ENCODE results near the gene KIF21A.

DNA sequence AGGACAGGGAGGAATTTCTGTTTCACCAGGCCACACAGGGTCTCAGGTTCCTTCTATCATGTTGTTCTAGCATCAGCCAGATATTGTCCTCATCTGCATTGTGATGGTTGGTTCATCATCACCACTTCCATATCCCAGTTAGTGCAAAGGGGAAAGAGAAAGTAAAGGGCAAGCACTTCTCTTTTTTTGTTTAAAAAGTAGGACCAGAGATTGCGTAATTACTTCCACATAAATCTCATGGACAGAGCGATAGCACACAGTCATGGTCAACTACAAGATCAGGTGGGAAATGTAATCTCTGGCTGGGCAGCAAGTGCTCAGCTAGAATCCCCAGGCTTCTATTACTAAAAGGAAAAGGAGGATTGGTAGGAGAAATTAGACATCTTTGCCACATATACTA, 155.1 kb downstream of the KIF21A start:
- TF ChIP-seq, protein P1, sequence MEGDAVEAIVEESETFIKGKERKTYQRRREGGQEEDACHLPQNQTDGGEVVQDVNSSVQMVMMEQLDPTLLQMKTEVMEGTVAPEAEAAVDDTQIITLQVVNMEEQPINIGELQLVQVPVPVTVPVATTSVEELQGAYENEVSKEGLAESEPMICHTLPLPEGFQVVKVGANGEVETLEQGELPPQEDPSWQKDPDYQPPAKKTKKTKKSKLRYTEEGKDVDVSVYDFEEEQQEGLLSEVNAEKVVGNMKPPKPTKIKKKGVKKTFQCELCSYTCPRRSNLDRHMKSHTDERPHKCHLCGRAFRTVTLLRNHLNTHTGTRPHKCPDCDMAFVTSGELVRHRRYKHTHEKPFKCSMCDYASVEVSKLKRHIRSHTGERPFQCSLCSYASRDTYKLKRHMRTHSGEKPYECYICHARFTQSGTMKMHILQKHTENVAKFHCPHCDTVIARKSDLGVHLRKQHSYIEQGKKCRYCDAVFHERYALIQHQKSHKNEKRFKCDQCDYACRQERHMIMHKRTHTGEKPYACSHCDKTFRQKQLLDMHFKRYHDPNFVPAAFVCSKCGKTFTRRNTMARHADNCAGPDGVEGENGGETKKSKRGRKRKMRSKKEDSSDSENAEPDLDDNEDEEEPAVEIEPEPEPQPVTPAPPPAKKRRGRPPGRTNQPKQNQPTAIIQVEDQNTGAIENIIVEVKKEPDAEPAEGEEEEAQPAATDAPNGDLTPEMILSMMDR (IDR thresholded peaks at IDR 0.05; ENCODE audit: poor library complexity), result no peak
- no peak for TF ChIP-seq EZH2 (IDR thresholded peaks at IDR 0.05; ENCODE audit: borderline replicate concordance)
